ENCODE measurements around the gene LYRM4.

The LYRM4 gene

DNA sequence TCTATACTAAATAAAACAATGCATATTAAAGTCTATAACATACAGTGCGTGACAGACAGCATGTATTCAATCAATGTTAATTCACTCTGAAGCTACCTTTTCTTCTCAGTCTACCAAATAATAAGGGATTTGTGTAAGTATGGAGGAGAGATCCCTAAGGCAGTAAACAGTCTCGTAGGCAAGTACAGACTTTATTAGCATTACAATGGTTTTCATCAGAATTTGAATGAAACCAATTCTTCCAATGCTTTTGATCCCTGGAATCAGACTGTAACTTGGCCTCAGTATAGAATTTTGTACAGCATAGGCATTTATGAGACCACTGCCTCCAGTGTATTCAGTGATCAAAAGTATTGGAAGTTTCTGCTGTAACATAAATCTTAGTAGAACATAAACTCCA is 19.5 kb downstream of the LYRM4 start:
- no peak for DNase-seq

GRCh38 chr6:5238336-5238735 is 22.4 kb downstream of the LYRM4 start:
- no peak for DNase-seq

DNA sequence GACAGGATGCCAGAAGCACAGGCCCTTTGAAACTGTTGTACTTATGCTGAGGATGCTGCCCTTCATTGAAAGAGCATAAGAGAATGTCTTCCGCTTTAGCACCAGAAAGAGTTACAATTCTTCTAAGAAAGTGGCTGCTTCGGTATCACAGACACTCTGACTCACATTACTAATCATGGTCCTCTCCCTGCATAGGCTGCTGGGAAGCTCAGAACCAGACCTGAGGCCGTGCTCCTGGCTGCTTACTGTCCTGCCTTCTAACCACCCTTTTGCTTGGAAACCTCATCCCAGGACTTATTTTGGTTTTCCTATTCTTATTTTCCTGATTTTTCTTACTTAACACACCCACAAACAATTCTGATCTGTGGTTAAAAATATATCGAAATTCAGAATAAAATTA is 22.9 kb downstream of the LYRM4 start:
- no peak for DNase-seq

DNA sequence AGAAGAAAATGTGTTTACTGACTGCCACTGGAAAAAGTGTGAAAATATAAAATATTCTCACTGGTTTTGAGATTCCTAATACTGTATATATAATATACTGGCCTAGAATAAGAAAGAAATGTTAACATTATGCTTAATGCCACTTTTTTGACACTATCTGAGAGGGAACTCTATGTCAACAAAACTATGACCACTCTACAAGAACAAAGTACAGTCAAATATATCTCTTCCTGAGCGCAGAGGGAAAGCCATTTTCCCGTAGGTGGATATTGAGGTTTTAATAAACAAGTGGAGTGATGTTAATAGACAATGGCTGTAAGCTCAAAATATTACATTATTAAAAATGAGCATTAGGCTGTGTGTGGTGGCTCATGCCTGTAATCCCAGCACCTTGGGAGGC is 24.9 kb downstream of the LYRM4 start:
- DNase-seq = no peak

- no peak for DNase-seq
Observed at GRCh38 chr6:5234874-5235273, 25.9 kb downstream of the LYRM4 start.

- DNase-seq = no peak
Observed at GRCh38 chr6:5231289-5231688, 29.5 kb downstream of the LYRM4 start.

- DNase-seq = no peak
Observed at GRCh38 chr6:5230081-5230480, 30.7 kb downstream of the LYRM4 start.

GRCh38 chr6:5229356-5229755 is 31.4 kb downstream of the LYRM4 start:
- DNase-seq = no peak

GRCh38 chr6:5223309-5223708 is 37.4 kb downstream of the LYRM4 start:
- DNase-seq = no peak

- no peak for DNase-seq
Observed at GRCh38 chr6:5220443-5220842, 40.3 kb downstream of the LYRM4 start.

GRCh38 chr6:5219011-5219691 is 41.6 kb downstream of the LYRM4 start:
- no peak for DNase-seq

GRCh38 chr6:5217356-5217755 is 43.4 kb downstream of the LYRM4 start:
- no peak for DNase-seq

GRCh38 chr6:5215799-5216198 is 45.0 kb downstream of the LYRM4 start:
- DNase-seq = no peak

- no peak for DNase-seq
Observed at GRCh38 chr6:5215159-5215558, 45.6 kb downstream of the LYRM4 start.

DNA sequence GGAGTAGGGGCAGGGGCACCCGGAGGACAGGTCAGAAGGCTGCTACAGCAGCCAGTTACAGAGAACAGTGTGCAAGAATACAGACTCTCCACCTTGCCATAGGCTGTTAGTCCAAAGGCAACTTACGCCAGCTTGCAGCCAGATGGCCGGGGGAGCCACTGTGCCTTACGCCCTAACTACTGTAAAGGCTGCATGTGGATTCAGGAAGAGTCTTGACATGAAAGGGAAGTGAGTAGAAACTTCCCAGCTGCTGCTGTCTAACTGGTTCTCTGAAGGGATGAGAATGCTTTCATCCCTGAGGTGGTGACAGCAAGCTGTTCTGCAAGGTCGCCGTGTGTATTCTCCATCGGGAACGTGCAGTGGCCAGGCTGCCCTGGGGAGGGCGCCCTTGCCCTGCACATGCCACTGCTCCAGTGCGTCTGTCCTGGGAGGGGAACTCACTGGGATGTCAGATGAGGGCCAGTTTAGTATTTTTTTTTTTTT is 46.1 kb downstream of the LYRM4 start:
- DNase-seq = peak in 1 of 2 donors; percentile 41

- no peak for DNase-seq
Observed at GRCh38 chr6:5213836-5214235, 46.9 kb downstream of the LYRM4 start.

- DNase-seq = no peak
Observed at GRCh38 chr6:5211492-5211891, 49.3 kb downstream of the LYRM4 start.

DNA sequence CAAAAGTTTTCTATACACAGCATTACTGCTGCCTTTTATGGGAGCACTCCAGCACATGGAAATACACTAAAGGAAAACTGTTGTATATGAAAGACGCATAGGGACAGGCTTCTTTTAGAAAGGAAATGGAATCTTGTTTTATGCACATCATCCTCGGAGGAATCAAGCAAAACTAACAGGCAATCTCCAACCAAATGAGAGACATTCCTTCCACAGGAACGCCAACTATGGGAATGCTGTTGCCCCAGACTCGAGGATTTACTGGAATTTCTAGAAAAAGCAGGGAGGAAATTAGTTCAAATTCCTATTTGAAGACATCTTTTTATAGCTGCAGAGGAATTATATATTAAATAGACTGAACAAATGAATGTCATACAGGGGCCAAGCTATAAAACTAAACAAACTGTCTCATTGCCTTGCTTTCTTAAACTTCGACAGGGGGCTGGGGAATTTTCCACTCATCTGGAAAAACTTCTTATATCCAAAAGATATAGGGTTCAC is 52.2 kb downstream of the LYRM4 start:
- no peak for DNase-seq

GRCh38 chr6:5208057-5208456 is 52.7 kb downstream of the LYRM4 start:
- DNase-seq = no peak

GRCh38 chr6:5206920-5207561 is 53.7 kb downstream of the LYRM4 start:
- DNase-seq = no peak

- DNase-seq = peak; percentile 72 to 96
Observed at GRCh38 chr6:5205877-5206850, 54.6 kb downstream of the LYRM4 start.

- DNase-seq = no peak
Observed at GRCh38 chr6:5205035-5205507, 55.7 kb downstream of the LYRM4 start.

- DNase-seq = no peak
Observed at GRCh38 chr6:5204376-5204775, 56.4 kb downstream of the LYRM4 start.
